ENCODE measurements around the gene FIBP. TPM values are rescaled to one million over a fixed set of nuclear protein-coding genes. Genes with fewer than 3 reads are reported as not detected.

The FIBP gene
- 42.2 TPM for total RNA-seq
- long read RNA-seq, transcript FIBP-202 (10 exons, 1,248 nt): major isoform, 33 of 42 reads
- long read RNA-seq, partial matches to known transcripts: 0 of 42 reads
- long read RNA-seq, other reads (novel, unspliced or antisense): 5 of 42 reads

DNA sequence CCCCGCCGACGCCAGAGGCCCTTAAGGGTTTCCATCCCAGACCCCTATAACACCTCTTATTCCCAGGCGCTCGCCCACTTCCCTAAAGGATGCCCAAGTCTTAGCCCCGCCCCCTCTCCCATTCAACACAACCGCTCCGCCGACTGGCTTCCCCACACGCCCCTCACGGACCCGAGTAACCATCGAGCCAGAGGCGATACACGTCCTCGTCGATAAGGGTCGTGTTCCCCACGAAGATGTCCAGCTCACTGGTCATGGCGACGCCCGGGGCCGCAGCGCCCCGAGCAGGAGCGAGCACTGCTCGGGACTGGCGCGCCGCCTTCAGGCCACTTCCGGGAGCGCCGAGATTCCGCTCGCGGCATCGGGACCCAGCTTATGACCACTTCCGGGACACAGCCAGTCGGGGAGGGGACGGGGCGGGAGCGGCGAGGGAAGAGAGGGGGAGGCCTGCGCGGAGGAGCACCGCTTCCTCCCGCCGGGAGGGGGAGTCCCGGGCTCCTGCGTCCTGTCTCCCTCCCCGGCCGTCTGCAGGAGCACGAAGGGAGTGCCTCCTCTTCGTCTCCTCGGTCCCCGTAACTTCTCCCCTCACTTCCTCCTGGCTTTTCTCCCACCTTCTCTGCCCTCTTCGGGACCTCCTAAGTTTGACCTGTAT lies at the start of gene FIBP:
Gene FIBP (minus strand): TSS at position 309 of the 652 bp plus-strand sequence. CDS start 53 bp downstream, at position 256.
- peaks cover 31% of the 10 kb centered on the region for H3K36me3 ChIP-seq
- H3K27ac ChIP-seq (replicated peaks): peak within 1 kb of the TSS; percentile 99
- TF ChIP-seq, protein P1, sequence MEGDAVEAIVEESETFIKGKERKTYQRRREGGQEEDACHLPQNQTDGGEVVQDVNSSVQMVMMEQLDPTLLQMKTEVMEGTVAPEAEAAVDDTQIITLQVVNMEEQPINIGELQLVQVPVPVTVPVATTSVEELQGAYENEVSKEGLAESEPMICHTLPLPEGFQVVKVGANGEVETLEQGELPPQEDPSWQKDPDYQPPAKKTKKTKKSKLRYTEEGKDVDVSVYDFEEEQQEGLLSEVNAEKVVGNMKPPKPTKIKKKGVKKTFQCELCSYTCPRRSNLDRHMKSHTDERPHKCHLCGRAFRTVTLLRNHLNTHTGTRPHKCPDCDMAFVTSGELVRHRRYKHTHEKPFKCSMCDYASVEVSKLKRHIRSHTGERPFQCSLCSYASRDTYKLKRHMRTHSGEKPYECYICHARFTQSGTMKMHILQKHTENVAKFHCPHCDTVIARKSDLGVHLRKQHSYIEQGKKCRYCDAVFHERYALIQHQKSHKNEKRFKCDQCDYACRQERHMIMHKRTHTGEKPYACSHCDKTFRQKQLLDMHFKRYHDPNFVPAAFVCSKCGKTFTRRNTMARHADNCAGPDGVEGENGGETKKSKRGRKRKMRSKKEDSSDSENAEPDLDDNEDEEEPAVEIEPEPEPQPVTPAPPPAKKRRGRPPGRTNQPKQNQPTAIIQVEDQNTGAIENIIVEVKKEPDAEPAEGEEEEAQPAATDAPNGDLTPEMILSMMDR (IDR thresholded peaks at IDR 0.05; ENCODE audit: borderline replicate concordance): peak; percentile 84
- no peaks in the 10 kb centered on the region for H3K9me3 ChIP-seq (replicated peaks)
- intact Hi-C loops (cut with micrococcal nuclease): loop anchor here (10.0 kb wide), 1 partner anchor 107 kb away; no protein-coding TSS in a partner anchor
- peaks cover 77% of the 10 kb centered on the region for H3K4me1 ChIP-seq
- H3K27me3 ChIP-seq (ENCODE audit: low read depth): no peaks in the 10 kb centered on the region
- peak; percentile 98 for DNase-seq
- H3K4me3 ChIP-seq: peak within 1 kb of the TSS; percentile 81

- TF ChIP-seq, protein P1 (IDR thresholded peaks at IDR 0.05; ENCODE audit: borderline replicate concordance): no peak
- no peaks in the 10 kb centered on the region for H3K4me1 ChIP-seq
- DNase-seq: no peak
- no peaks in the 10 kb centered on the region for H3K36me3 ChIP-seq
- no peak overlapping the region for H3K4me3 ChIP-seq
- intact Hi-C loops (cut with micrococcal nuclease): no loop called here
- H3K27me3 ChIP-seq (ENCODE audit: low read depth): peaks cover 61% of the 10 kb centered on the region
- H3K27ac ChIP-seq (replicated peaks): no peak overlapping the region
- no peaks in the 10 kb centered on the region for H3K9me3 ChIP-seq (replicated peaks)
Observed at GRCh38 chr11:65937766-65938165, 49.5 kb upstream of the FIBP start.

DNA sequence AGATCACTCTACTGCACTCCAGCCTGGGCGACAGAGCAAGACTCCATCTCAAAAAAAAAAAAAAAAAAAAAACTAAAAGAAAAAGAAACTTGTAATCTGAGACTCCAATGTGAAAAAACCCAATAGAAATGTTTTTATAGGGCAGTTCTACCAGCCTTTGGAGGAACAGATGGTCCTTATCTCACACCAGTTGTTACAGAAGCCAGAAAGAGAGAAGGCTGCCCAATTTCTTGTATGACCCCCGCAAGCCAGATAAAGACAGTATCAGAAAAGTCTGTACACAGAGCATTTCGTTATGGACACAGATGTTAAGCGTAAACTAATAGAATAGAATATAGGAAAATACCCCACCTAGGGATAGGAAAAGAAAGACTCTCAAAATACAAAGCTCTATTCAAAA lies 45.7 kb upstream of the FIBP start:
- H3K4me1 ChIP-seq: no peaks in the 10 kb centered on the region
- H3K4me3 ChIP-seq: no peak overlapping the region
- no peaks in the 10 kb centered on the region for H3K36me3 ChIP-seq
- no peak overlapping the region for H3K27ac ChIP-seq (replicated peaks)
- H3K27me3 ChIP-seq (ENCODE audit: low read depth): peaks cover 41% of the 10 kb centered on the region
- no peaks in the 10 kb centered on the region for H3K9me3 ChIP-seq (replicated peaks)
- DNase-seq: no peak
- intact Hi-C loops (cut with micrococcal nuclease): no loop called here
- TF ChIP-seq, protein P1 (IDR thresholded peaks at IDR 0.05; ENCODE audit: borderline replicate concordance): no peak

GRCh38 chr11:65932558-65932919 lies 44.3 kb upstream of the FIBP start:
- no peak overlapping the region for H3K4me3 ChIP-seq
- H3K36me3 ChIP-seq: no peaks in the 10 kb centered on the region

GRCh38 chr11:65931773-65932557 lies 43.7 kb upstream of the FIBP start:
- intact Hi-C loops (cut with micrococcal nuclease): no loop called here
- Histone ChIP-seq H3K36me3 (no peaks in the 10 kb centered on the region), H3K4me1 (no peaks in the 10 kb centered on the region), H3K27ac (replicated peaks) (no peak overlapping the region), H3K4me3 (no peak overlapping the region), H3K27me3 (ENCODE audit: low read depth) (peaks cover 22% of the 10 kb centered on the region), H3K9me3 (replicated peaks) (no peaks in the 10 kb centered on the region)
- TF ChIP-seq, protein P1 (IDR thresholded peaks at IDR 0.05; ENCODE audit: borderline replicate concordance): no peak
- no peak for DNase-seq

More at GRCh38 chr11:65932558-65932919, 44.3 kb upstream of the FIBP start:
- H3K4me1 ChIP-seq: no peaks in the 10 kb centered on the region
- H3K27ac ChIP-seq (replicated peaks): no peak overlapping the region
- peaks cover 28% of the 10 kb centered on the region for H3K27me3 ChIP-seq (ENCODE audit: low read depth)
- intact Hi-C loops (cut with micrococcal nuclease): no loop called here
- DNase-seq: no peak
- H3K9me3 ChIP-seq (replicated peaks): no peaks in the 10 kb centered on the region
- TF ChIP-seq, protein P1 (IDR thresholded peaks at IDR 0.05; ENCODE audit: borderline replicate concordance): no peak

All from left ventricle myocardium inferior (tissue), 1 donor.